Activated CD8-positive, alpha-beta memory T cell treated with anti-CD3 and anti-CD28 coated beads for 1 hour (primary cell): ENCODE results near the gene ROBO1.
"Not testable (repeated sequence)": the region's sequence is repeated elsewhere in the genome, so short reads cannot be mapped to it uniquely, and the experiment has no call there.

ENCODE experiments used
- DNase-seq, 2 donors: peaks; one replicate each; pipeline ENCODE4 v3.0.0-alpha.2; 2020; ENCODE audit warnings: low read depth in 1 of 2; ENCODE audit errors: extremely low read depth in 1 of 2

Gene ROBO1

GRCh38 chr3:78675119-78675805 is 1092.5 kb downstream of the ROBO1 start:
- DNase-seq: not testable (repeated sequence)

- no peak for DNase-seq
Measured at GRCh38 chr3:78670746-78671145, 1097.1 kb downstream of the ROBO1 start.

- no peak for DNase-seq
Measured at GRCh38 chr3:78670094-78670493, 1097.7 kb downstream of the ROBO1 start.

GRCh38 chr3:78668302-78668701 is 1099.5 kb downstream of the ROBO1 start:
- no peak for DNase-seq

- no peak for DNase-seq
Measured at GRCh38 chr3:78666470-78666800, 1101.4 kb downstream of the ROBO1 start.

GRCh38 chr3:78665776-78666469 is 1101.9 kb downstream of the ROBO1 start:
- no peak for DNase-seq

GRCh38 chr3:78665101-78665500 is 1102.7 kb downstream of the ROBO1 start:
- no peak for DNase-seq

- DNase-seq: no peak
Measured at GRCh38 chr3:78660957-78661356, 1106.8 kb downstream of the ROBO1 start.

- no peak for DNase-seq
Measured at GRCh38 chr3:78659386-78659987, 1108.3 kb downstream of the ROBO1 start.

GRCh38 chr3:78647726-78648125 is 1120.1 kb downstream of the ROBO1 start:
- no peak for DNase-seq

- DNase-seq: no peak
Measured at GRCh38 chr3:78645628-78646310, 1122.0 kb downstream of the ROBO1 start.

- DNase-seq: no peak
Measured at GRCh38 chr3:78644847-78645246, 1123.0 kb downstream of the ROBO1 start.

GRCh38 chr3:78642226-78643035 is 1125.4 kb downstream of the ROBO1 start:
- DNase-seq: no peak

- DNase-seq: no peak
Measured at GRCh38 chr3:78641703-78642102, 1126.1 kb downstream of the ROBO1 start.

GRCh38 chr3:78634316-78634715 is 1133.5 kb downstream of the ROBO1 start:
- no peak for DNase-seq

- no peak for DNase-seq
Measured at GRCh38 chr3:78633626-78634025, 1134.2 kb downstream of the ROBO1 start.

- DNase-seq: no peak
Measured at GRCh38 chr3:78632925-78633553, 1134.8 kb downstream of the ROBO1 start.

- DNase-seq: no peak
Measured at GRCh38 chr3:78629544-78629943, 1138.3 kb downstream of the ROBO1 start.

- no peak for DNase-seq
Measured at GRCh38 chr3:78621061-78621716, 1146.6 kb downstream of the ROBO1 start.

GRCh38 chr3:78614486-78614885 is 1153.3 kb downstream of the ROBO1 start:
- no peak for DNase-seq
